NCI-H2196 treated with DMSO at 0.1 percent for 48 hours (cell line): ENCODE data around the gene NHERF2.
"Not testable (repeated sequence)": the region's sequence is repeated elsewhere in the genome, so short reads cannot be mapped to it uniquely, and the experiment has no call there.

Experiments used
- DNase-seq: peaks from one replicate; lab custom pipeline; 2025; ENCODE audit not compliant: unreplicated experiment; lab: John Stamatoyannopoulos, UW

The NHERF2 gene

DNA sequence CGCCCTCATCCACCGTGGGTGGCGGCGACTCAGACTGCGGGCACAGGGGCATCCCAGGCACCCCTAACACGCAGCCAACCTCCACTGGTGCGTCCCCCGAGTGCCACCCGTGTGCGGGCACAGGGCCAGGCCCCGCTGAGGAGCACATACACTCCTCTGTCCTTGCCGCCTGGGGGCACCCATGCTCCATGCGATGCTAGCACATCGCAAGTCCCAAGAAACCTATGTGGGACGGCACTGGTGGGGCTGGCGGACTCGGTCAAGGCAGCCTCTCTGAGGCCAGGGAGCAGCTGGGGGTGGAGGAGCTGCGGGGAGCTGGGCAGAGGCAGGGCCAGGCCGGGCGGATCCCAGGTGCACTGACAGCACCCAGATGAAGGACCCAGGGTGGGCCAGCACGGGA lies 21.1 kb upstream of the NHERF2 start:
- DNase-seq: no peak

DNA sequence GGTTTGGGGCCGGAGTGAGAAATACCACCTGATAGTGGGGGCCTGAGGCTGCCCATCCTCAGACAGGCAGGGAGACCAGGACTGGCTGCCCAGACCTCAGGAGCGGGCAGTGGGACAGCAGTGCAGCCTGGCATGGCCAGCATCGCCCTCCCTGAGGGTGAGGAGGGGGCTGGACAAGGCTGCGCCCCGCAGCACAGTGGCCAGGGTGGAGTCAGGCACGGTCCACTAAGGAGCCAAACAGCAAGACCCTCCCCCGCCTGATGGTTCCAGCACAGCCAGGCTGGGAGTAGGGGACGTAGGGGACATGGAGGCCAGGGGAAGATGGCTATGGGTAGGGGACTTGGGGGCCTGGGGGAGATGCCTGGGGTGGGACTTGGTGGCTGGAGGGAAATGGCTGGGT lies 20.4 kb upstream of the NHERF2 start:
- no peak for DNase-seq

DNA sequence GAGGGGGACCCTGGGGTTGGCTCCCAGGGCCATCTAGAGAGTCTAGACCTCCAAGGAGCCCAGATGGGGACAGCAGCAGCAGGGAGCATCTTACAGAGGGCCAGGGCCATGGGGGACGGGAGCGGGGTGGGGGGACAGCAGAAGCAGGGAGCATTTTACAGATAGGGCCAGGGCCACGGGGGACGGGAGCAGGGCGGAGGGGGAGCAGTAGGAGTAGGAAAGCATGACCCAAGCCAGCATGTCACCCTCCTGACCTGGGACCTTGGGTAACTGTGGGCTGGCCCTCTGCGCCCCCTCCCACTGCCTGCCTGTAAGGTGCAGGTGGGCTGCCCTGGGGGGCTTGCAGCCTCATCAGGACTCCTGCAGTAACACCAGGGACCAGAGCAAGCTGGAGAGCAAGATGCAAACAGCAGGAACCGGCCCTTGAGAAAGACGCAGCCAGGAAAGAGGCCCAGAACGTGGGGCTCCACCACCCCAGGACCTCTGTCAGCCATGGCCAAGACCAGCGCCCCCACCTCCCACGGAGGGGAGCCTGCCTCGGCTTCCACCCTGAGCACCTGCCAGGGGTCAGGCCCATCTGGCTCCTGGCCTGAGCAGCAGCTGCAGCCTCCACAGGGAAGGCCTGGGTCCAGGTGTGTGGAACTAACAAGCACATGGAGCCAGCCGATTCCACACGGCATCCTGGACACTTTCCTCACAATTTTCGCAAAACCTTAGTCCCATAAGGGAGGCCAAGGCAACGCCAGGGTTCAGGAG lies 19.4 kb upstream of the NHERF2 start:
- DNase-seq: no peak

DNA sequence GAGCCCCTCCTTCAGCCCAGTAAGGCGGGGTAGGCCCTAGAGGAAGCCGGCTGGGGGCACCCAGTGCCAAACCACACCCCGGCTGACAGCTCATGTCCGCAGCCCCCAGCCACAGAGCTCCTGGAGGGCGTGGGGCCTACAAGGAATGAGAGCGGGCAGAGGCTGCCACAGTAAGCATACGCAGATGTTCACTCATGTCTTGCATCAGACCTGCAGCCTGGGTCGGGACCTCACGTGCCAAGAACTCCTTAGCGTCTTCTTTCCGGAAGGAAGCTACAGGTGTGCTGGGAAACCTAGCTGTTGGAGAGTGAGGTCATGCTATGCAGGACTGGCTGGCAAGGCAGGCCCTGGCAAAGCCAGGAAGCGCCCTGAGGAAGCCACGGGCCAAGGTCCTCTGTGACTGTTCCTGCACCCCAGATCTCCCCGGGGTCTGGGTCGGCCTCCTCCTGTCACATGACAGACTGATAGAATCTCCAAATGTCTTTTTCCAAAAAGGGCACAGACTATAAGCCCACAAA lies 18.6 kb upstream of the NHERF2 start:
- DNase-seq: peak; percentile 56

DNA sequence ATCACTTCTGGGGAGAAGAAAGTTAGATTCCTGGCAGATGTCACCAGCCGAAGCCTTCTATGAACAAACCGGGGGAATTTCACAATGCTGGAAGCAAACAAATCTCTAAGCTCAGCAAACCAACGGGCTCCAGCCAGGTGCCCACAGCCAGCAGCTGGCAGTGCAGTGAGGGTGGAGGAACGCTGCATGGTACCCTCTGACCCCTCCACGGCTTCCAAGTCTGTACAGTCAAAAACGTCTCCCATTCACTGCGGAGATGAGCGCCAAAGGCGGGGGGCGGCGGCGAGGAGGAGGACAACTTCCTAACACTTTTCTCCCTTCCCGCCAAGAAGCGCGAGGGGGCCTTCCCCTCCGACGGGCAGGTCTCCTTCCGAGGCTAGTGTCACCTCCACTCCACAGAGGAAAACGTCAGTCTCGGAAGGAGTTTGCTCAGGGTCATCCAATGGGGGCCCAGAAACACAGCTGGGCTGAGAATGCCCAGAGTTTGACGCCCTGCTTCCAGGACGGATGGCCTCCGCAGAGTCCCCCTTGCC lies 18.0 kb upstream of the NHERF2 start:
- DNase-seq: no peak

DNA sequence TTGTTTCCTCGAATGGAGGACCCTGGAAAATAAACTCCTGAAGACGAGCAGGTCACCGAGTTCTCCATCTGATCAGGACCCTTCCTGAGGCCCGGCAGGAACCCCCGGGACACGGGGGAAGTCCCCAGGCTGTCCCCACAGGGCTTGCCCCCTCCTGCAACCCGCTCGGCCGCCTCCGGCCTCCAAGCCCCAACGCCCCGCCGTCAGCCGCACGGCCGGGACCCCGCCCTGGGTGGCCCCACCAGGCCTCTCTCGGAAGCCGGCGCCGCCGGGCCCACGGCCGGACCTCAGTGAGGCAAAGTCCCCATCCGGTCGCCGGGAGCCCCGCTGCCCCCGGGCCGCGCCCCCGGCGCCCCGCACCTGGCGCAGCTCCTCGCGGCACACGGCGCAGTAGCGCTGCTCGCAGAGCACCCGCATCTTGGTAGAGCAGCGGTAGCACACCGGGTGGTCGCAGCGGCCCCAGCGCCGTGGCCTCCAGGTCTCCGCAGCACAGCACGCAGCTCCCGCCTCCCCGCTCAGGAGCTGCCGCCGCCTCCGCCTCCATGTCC lies 17.5 kb upstream of the NHERF2 start:
- DNase-seq: no peak

DNA sequence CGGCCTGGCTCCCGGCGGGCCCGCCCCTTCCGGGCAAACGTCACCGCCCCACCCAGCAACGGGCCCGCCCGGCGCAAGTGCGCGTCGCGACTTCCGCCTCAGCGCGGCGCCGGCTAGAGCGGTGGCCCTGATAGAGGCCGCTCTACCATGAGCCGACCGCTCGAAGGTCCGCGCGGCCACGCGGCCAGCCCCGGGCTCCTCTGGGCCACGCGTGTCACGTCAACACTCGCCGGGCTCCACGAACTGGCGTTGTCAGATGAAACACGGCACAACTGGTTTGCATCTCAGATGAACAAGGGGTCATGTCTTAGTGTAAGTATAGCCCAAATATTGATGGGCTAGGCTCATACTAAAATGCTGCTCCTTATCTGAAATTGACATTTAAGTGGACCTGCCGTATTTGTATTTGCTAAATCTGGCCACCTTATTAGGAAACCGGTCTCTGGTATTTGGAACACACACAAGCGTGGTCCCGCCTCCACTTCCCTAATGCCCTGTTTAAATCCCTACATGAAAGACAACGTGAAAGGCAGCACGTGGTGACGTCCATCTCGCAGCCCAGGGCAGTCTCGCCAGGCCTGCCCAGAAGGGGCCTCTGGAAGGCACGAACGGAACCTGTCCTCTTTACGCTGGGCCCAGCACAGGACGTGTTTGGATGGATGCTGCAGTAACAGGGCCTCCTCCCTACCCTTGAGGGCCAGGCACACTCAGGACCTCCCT lies 16.8 kb upstream of the NHERF2 start, which contains the start of gene ZNF598:
Gene ZNF598, minus strand, starts transcription at position 31 of the 720 bp plus-strand sequence.
- peak; percentile 78 for DNase-seq

DNA sequence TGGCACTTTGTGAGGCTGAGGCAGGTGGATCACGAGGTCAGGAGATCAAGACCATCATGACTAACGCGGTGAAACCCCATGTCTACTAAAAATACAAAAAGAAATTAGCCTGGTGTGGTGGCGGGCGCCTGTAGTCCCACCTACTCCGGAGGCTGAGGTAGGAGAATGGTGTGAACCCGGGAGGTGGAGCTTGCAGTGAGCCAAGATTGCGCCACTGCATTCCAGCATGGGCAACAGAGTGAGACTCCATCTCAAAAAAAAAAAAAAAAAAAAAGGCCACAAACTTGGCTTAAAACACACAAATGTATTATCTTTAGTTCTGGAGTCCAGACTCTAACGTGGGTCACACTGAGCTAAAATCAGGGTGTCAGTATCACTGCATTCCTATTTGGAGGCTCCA lies 15.0 kb upstream of the NHERF2 start:
- not testable (repeated sequence) for DNase-seq

DNA sequence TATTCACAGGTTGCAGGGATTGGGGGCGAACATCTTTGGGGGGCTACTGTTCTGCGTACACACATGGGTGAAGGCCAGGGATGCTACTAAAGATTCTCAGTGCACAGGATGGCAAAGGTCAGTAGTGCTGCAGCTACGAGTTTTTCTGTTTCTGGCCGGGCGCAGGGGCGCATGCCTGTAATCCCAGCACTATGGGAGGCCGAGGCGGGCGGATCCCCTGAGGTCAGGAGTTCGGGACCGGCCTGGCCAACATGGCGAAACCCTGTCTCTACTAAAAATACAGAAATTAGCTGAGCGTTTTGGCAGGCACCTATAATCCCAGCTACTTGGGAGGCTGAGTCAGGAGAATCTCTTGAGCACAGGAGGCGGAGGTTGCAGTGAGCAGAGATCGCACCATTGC lies 13.2 kb upstream of the NHERF2 start:
- no peak for DNase-seq

DNA sequence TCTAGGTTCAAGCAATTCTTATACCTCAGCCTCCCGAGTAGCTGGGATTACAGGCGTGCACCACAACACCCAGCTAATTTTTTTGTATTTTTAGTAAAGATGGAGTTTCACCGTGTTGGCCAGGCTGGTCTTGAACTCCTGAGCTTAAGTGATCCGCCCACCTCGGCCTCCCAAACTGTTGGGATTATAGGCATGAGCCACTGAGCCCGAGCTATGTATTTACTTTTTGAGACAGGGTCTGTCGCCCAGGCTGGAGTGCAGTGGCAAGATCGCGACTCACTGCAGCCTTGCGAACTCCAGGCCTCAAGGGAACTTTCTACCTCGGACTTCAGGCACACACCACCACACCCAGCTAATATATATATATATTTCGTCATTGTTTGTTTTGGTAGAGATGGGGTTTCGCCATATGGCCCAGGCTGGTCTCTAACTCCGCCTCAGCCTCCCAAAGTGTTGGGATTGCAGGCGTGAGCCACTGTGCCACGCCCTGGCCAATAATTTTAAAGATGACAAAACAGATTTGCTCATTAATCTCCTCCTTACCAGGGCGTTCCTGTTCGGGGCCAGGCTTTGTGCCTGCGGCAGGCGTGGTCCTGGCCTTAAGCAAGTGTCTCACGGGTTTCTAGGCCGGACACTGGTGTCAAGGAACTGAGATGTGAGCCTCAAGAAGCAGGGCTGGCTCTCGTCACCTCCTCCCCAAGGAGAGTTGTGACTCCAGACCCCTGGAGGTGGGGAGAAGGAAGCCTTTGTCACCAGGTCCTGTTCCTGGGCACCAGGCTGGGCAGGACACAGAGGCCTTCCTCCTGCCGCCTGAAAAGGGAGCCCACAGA lies 11.4 kb upstream of the NHERF2 start:
- no peak for DNase-seq

DNA sequence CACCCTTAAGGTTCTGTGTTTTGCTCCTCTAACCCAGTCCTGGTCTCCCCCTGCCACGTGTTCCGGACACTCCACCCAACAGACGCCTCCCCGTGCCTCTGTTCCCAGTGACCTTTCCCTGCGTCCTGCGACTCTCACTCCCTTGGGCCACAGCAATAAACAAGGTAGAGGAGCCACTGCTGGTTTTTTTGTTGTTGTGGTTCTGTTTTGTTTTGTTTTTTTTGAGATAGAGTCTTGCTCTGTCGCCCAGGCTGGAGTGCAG lies 10.8 kb upstream of the NHERF2 start:
- no peak for DNase-seq

DNA sequence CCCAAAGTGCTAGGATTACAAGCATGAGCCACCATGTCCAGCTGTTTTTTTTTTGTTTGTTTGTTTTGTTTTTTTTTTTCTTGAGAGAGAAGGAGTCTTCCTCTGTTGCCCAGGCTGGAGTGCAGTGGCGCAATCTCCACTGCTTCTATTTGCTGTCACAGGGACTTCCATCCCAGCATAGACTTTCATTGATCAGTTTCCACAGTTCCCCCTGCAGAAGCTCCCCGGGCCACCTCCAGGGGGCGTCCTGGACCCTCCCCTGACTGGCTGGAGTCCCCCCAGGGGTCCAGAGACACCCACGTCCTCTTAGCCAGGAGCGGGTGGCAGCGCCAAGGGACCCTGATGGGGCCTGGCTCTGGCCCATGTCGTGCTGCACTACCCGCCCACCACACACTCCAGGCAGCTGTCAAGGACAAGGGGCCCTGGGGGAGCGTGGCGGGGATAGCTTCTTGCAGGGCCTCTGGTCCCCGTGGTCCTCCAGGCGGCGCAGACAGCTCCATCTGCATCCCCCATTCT lies 10.2 kb upstream of the NHERF2 start:
- no peak for DNase-seq

DNA sequence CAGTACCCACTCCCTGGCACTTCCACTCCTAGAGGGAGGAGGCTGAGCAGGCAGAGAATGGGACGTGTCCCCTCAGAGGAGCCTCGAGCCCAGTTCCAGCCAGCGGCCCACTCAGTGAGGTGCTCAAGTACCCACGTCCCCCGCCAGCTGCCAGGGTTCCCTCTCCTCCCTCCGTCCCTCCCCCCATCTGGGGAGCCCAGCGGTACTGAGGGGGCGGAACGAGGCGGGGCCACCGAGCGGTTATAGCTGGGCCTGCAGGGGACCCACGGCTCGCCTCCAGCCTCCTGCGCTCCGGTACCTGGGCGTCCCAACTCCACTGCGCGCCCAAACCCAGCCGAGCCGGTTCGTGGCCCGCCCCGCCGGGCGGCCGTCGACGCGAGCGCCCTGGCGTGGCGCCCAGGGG lies 7.2 kb upstream of the NHERF2 start, which contains the start of gene NPW:
Gene NPW, plus strand, starts transcription at position 268 of the 403 bp plus-strand sequence.
- DNase-seq: no peak

DNA sequence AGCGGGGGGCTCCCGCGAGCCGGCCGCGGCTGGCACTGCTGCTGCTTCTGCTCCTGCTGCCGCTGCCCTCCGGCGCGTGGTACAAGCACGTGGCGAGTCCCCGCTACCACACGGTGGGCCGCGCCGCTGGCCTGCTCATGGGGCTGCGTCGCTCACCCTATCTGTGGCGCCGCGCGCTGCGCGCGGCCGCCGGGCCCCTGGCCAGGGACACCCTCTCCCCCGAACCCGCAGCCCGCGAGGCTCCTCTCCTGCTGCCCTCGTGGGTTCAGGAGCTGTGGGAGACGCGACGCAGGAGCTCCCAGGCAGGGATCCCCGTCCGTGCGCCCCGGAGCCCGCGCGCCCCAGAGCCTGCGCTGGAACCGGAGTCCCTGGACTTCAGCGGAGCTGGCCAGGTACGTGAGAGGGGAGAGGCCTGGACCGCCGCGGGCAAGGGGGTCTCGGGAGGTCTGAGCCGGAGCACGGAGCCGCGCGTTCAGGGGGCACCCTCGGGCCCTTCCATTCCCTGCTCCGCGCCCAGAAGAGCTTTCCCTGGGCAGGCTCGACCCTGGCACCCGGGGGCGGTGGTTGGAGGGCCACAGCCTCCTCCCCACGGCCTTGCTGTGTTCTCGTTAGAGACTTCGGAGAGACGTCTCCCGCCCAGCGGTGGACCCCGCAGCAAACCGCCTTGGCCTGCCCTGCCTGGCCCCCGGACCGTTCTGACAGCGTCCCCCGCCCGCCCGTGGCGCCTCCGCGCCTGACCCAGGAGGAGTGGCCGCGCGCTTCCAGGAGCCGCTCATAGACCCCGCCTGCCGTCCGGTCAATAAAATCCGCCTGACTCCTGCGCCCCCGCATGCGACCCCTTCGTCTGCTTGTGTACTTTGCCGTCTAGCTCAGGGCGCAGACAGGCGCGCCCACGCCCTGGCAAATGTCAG lies 6.5 kb upstream of the NHERF2 start:
- DNase-seq: no peak

DNA sequence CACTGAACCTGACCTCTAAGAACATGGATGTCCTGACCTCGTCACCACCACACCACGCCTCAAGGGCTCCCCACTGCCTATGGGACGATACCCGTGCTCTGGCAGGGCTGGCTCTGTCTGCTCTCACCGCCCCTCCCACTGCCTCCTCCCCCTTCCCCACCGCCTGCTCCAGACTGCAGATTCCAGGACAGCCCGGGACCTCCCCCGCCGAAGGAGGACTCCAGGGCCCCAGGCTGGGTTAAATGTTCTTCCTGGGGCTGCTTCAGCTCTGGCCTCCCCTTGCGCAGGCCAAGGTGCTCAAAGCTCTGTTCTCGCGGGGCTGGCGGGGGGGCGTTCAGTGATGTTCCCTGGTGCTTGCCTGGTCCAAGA lies 4.0 kb upstream of the NHERF2 start:
- DNase-seq: no peak

DNA sequence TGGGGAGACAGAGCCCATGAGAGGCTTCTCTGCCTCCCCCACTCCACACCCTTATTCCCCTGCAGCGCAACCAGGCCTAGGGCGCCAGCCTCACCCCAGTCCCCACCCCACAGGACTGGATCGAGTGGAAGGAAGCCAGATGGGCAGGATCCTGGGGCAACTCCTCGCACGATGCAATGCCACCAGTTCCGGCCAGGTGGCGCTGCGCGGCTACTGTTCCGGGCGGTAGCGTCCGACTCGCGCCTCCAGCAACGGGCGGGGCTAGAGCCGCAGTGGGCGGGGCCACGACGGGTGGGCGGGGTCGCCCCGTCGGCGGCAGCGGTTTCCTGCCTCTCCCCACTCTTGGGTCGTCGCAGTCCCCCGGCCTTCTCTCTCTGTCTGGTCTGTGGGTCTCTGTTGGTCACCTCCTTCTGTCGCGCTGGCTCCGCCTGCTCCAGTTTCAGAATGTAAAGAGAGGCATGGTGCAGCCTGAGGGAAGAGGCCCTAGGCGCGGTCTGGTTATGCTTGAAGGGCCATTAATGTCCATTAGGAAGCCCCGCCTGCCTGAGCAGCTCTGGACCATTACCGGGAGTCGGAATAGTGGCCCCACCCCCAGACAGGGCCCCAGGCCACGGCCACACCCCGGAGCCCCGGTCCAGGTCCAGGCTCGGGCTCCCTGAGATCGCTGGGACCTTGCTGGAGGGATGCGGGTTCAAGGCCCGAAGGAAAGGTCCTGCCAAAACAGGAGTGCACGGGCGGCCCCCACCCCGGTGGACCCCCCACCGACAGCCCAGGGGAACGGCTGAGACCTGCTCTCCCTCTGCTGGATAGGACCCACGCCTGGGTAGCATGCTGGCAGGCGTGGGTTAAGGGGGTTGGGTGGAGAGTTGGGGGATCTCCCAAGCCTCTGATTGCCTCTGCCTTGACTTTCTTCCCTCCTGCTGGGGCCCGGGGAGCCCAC lies 3.3 kb upstream of the NHERF2 start:
- DNase-seq: peak; percentile 66

DNA sequence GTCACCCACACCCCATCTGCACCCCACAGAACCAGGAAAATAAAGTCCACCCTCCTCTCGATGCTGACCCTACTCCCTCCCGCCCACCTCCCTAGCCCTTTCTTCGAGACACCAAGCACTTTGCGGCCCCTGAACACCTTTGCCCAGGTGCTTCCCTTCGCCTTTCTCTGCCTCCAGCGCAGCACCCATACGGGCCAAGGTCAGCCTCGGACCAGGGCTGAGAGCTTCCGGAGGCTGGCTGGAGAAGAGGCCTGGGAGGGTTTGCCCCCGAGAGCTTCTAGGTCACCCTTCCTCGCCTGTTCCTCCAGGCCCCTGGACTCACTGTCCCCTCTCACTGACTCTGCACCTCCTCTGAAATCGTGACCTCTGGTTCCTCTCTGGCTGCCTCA lies 2.7 kb upstream of the NHERF2 start:
- DNase-seq: no peak

DNA sequence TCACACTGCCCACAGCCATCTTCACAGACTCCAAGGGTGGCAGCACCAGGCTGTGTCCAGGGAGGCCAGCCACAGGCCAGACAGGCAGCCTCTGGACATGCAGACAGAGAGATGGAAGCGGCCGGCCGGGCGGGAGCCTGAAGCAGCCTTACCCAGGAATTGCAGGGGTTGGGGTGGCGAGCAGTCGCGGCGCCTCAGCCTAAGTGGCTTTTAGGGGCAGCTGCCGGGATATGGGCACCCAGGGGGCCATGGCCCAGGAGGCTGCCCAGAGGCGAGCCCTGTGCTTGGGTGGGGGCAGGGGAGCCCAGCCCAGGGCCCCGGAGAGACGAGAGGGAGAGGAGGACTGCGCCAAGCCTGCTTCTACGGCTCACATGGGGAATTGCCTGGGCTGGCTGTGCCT lies 1.5 kb upstream of the NHERF2 start:
- DNase-seq: no peak
